Osteoblast (primary cell): ENCODE data around the gene UBE4A. TPM values are rescaled to one million over a fixed set of nuclear protein-coding genes. Genes with fewer than 3 reads are reported as not detected.

Experiments used
- DNase-seq: peaks from one replicate; pipeline ENCODE4 v3.0.0; 2011; ENCODE audit warnings: low spot score, mixed read lengths; ENCODE audit not compliant: insufficient read length; ENCODE audit errors: missing footprints
- H2AFZ ChIP-seq: 2 replicates; pipeline ENCODE4 v1.6.0; 2011; ENCODE audit warnings: mild to moderate bottlenecking, low read length
- H3K27ac ChIP-seq: 2 replicates; pipeline ENCODE4 v1.5.1; 2011; ENCODE audit warnings: mild to moderate bottlenecking, low read depth, low read length, moderate library complexity
- H3K27me3 ChIP-seq: 2 replicates; pipeline ENCODE4 v1.6.0; 2012; ENCODE audit warnings: mild to moderate bottlenecking, control low read depth, inconsistent platforms, low read length, moderate library complexity; ENCODE audit not compliant: insufficient read depth
- H3K36me3 ChIP-seq: 2 replicates; pipeline ENCODE4 v1.5.1; 2011; ENCODE audit warnings: mild to moderate bottlenecking, low read length, control low read depth, moderate library complexity; ENCODE audit not compliant: insufficient read depth
- H3K4me1 ChIP-seq: 2 replicates; pipeline ENCODE4 v1.5.1; 2011; ENCODE audit warnings: mild to moderate bottlenecking, low read length, control low read depth, moderate library complexity; ENCODE audit not compliant: insufficient read depth
- H3K4me2 ChIP-seq: 2 replicates; pipeline ENCODE4 v1.6.0; 2011; ENCODE audit warnings: mild to moderate bottlenecking, low read length; ENCODE audit not compliant: insufficient read depth
- H3K4me3 ChIP-seq: fragments of 200-600 bp; sonication (generic); 3 replicates; pipeline ENCODE4 v1.5.1; 2012; ENCODE audit warnings: mild to moderate bottlenecking, low read length, inconsistent platforms; ENCODE audit not compliant: insufficient read depth
- H3K79me2 ChIP-seq: 2 replicates; pipeline ENCODE4 v1.6.0; 2012; ENCODE audit warnings: mild to moderate bottlenecking, low read length, control low read depth, inconsistent platforms; ENCODE audit not compliant: insufficient read depth
- H3K9me3 ChIP-seq: 2 replicates; pipeline ENCODE4 v1.5.1; 2011; ENCODE audit warnings: low read depth, low read length, control low read depth
- H4K20me1 ChIP-seq: 2 replicates; pipeline ENCODE4 v1.6.0; 2012; ENCODE audit warnings: mild to moderate bottlenecking, low read length, control low read depth; ENCODE audit not compliant: insufficient read depth
- total RNA-seq: library from RNA; depleted of rRNA; stranded (reverse); fragments of >200 nt; gene quantifications from 2 replicates; pipeline ENCODE4 v1.2.3, GENCODE V29; 2012
- TF ChIP-seq, protein P1 (sequence below): IDR thresholded peaks from 2 replicates; pipeline ENCODE4 v1.5.1; 2011; ENCODE audit warnings: mild to moderate bottlenecking, low read depth, low read length, moderate library complexity; ENCODE audit errors: extremely low read depth

The UBE4A gene
- total RNA-seq, 1 donor, result 63.0 TPM

DNA sequence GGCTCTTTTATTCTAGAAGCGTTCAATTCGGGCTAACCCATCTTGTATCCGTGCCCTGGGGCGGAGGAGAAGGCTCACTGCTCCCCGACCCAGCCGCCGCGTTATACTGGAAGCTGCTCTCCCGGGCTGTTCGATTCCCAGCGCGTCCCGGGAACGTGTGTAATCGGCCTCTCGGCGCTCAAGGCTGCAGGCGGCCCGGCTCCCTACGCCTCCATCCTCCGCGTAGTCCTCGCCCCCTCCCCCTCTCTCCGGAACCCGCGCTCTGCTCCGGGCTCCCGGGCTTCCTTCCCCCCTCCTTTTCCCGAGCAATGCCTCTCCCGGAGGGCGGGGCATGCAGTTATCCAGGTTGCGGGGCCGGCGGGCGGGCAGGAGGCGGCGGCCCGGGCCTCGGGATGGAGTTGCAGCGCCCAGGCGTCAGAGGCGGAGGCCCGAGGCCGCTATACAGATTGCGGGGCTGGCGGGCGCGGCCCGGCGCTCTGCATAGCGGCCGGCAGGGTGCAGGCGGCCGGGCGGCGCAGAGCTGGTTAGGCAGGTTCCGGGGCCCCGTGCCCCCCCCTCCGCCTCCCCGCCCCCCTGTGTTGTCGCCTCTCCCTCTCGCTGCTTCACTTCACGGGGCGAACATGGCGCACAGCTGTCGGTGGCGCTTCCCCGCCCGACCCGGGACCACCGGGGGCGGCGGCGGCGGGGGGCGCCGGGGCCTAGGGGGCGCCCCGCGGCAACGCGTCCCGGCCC is 76.7 kb downstream of the UBE4A start, which contains the start of gene KMT2A:
KMT2A (plus strand) TSS at position 600 of the 732 bp plus-strand sequence; CDS start at position 621, 21 bp downstream.
- DNase-seq, result peak; percentile 98
- peaks cover 40% of the 10 kb centered on the region for H4K20me1 ChIP-seq

DNA sequence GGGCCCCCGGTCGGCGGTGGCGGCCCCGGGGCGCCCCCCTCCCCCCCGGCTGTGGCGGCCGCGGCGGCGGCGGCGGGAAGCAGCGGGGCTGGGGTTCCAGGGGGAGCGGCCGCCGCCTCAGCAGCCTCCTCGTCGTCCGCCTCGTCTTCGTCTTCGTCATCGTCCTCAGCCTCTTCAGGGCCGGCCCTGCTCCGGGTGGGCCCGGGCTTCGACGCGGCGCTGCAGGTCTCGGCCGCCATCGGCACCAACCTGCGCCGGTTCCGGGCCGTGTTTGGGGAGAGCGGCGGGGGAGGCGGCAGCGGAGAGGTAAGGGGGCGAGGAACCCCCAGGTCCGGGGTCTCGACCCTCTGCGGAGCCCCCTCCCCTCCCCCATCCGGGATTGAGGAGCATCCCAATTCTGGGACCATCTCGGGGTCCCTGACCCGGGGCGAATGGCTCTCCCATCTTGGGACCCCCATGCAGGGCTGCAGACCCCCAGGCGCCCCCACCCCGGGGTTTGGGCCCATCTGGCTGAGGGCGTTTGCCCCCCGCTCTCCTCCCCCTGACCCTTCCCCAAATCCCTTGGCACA is 77.3 kb downstream of the UBE4A start:
- Histone ChIP-seq H3K4me1 (peaks cover 25% of the 10 kb centered on the region), H2AFZ (peak overlapping the region; percentile 35), H3K27me3 (no peaks in the 10 kb centered on the region), H3K79me2 (peaks cover 52% of the 10 kb centered on the region), H3K27ac (peak overlapping the region; percentile 77), H4K20me1 (peaks cover 46% of the 10 kb centered on the region), H3K36me3 (no peaks in the 10 kb centered on the region), H3K9me3 (no peaks in the 10 kb centered on the region), H3K4me2 (peak overlapping the region; percentile 96), H3K4me3 (peak overlapping the region; percentile 82)
- TF ChIP-seq, protein P1, sequence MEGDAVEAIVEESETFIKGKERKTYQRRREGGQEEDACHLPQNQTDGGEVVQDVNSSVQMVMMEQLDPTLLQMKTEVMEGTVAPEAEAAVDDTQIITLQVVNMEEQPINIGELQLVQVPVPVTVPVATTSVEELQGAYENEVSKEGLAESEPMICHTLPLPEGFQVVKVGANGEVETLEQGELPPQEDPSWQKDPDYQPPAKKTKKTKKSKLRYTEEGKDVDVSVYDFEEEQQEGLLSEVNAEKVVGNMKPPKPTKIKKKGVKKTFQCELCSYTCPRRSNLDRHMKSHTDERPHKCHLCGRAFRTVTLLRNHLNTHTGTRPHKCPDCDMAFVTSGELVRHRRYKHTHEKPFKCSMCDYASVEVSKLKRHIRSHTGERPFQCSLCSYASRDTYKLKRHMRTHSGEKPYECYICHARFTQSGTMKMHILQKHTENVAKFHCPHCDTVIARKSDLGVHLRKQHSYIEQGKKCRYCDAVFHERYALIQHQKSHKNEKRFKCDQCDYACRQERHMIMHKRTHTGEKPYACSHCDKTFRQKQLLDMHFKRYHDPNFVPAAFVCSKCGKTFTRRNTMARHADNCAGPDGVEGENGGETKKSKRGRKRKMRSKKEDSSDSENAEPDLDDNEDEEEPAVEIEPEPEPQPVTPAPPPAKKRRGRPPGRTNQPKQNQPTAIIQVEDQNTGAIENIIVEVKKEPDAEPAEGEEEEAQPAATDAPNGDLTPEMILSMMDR, result no peak
- DNase-seq, result no peak

More for the DNA sequence above, 76.7 kb downstream of the UBE4A start, which contains the start of gene KMT2A:
- Histone ChIP-seq H3K4me3 (peak within 1 kb of the TSS; percentile 82), H3K36me3 (no peaks in the 10 kb centered on the region), H3K79me2 (peaks cover 46% of the 10 kb centered on the region), H3K9me3 (no peaks in the 10 kb centered on the region), H3K27ac (peak within 1 kb of the TSS; percentile 77), H3K4me2 (peak within 1 kb of the TSS; percentile 100), H3K4me1 (peaks cover 25% of the 10 kb centered on the region), H2AFZ (peak within 1 kb of the TSS; percentile 95), H3K27me3 (no peaks in the 10 kb centered on the region)
- TF ChIP-seq, protein P1, result no peak

DNA sequence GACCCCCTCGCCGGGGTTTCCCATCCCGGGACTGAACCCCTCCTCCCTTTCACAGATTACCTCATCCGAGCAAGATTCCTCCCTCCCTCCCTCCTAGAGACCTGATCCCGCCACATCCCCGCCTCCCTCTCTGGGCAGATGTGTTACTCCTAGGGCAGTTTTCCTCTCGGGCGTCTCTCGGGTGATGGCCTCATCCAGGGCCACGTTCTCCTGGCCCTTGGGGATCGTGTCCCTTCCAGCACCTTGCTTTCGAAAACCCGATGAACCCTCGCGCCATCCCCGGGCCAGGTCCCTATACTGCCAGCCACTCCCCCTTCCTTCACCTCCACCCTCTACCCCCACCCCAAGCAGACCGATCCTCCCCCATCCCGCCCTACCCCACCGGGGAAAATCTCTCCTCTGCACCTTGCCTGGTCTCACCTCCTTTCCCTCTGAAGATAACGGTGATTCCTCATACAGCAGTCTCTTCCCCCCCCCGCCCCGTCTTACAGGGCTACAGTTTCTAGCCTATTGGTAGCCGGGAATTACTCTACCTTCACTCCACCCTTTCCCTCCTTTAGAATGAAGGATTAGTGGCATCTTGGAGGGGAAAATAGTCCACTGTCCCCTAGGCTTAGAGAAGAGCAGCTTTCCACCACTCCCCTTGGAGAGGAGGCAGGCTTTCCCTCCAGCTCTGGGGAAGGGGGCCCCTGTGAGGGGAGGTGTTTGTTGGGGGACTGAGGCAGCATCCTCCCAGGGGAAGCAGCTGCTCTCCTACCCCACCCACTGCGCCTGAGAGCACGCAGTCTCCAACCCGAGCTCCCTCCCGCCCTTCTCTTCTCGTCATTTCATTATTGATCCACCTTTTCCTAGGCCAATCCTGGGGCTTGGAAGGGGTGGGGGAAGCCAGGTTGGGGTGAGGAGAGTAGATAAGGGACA is 78.1 kb downstream of the UBE4A start:
- H3K36me3 ChIP-seq, result no peaks in the 10 kb centered on the region
- H2AFZ ChIP-seq, result peak overlapping the region; percentile 32
- peak overlapping the region; percentile 82 for H3K4me3 ChIP-seq
- peaks cover 25% of the 10 kb centered on the region for H3K4me1 ChIP-seq
- H3K9me3 ChIP-seq, result no peaks in the 10 kb centered on the region
- peaks cover 60% of the 10 kb centered on the region for H3K79me2 ChIP-seq
- peak overlapping the region; percentile 96 for H3K4me2 ChIP-seq
- DNase-seq, result peak; percentile 74
- peak overlapping the region; percentile 77 for H3K27ac ChIP-seq
- H4K20me1 ChIP-seq, result peaks cover 53% of the 10 kb centered on the region
- no peaks in the 10 kb centered on the region for H3K27me3 ChIP-seq
- TF ChIP-seq, protein P1, result no peak
